Neural cell (in vitro differentiated cells): ENCODE results near the gene ZNF530. TPM values are rescaled to one million over a fixed set of nuclear protein-coding genes. Genes with fewer than 3 reads are reported as not detected.

Source experiments
- H2AFZ ChIP-seq: fragments of 200-600, 300-800 bp; sonication (generic), shearing (Covaris generic); 2 replicates; pipeline ENCODE4 v1.6.0; 2014; ENCODE audit warnings: low read depth, mild to moderate bottlenecking, antibody characterized with exemption, low read length, moderate library complexity
- H3F3A ChIP-seq: fragments of 200-600 bp; shearing (Covaris generic); 2 replicates; pipeline ENCODE4 v1.6.1; 2016; ENCODE audit warnings: mild to moderate bottlenecking, moderate library complexity, mixed read lengths, antibody characterized with exemption, low read length; ENCODE audit not compliant: insufficient read depth, poor library complexity, severe bottlenecking
- H3K27ac ChIP-seq: fragments of 200-600, 300-800 bp; sonication (generic), shearing (Covaris generic); 2 replicates; pipeline ENCODE4 v1.5.1; 2014; ENCODE audit warnings: mild to moderate bottlenecking, low read length, moderate library complexity
- H3K27me3 ChIP-seq: fragments of 300-800, 200-600 bp; sonication (generic), shearing (Covaris generic); 2 replicates; pipeline ENCODE4 v1.6.0; 2014; ENCODE audit warnings: mild to moderate bottlenecking, low read depth, low read length, moderate library complexity; ENCODE audit not compliant: insufficient read depth
- H3K36me3 ChIP-seq: fragments of 300-800, 200-600 bp; sonication (generic), shearing (Covaris generic); 2 replicates; pipeline ENCODE4 v1.5.1; 2014; ENCODE audit warnings: mild to moderate bottlenecking, antibody characterized with exemption, low read length, moderate library complexity; ENCODE audit not compliant: insufficient read depth
- H3K4me2 ChIP-seq: fragments of 300-800, 200-600 bp; sonication (generic), shearing (Covaris generic); 2 replicates; pipeline ENCODE4 v1.6.0; 2014; ENCODE audit warnings: mild to moderate bottlenecking, low read length
- H3K4me3 ChIP-seq: fragments of 300-800, 200-600 bp; sonication (generic), shearing (Covaris generic); 2 replicates; pipeline ENCODE4 v1.5.1; 2014; ENCODE audit warnings: mild to moderate bottlenecking, low read length, moderate library complexity
- H3K79me2 ChIP-seq: fragments of 200-600 bp; shearing (Covaris generic); replicated peaks from 2 replicates; pipeline ENCODE4 v1.6.0; 2014; ENCODE audit warnings: mild to moderate bottlenecking, low read length, moderate library complexity; ENCODE audit not compliant: insufficient read depth
- H3K9ac ChIP-seq: fragments of 300-800, 200-600 bp; sonication (generic), shearing (Covaris generic); 2 replicates; pipeline ENCODE4 v1.6.1; 2016; ENCODE audit warnings: mild to moderate bottlenecking, low read length, mixed read lengths
- H3K9me2 ChIP-seq: fragments of 200-600 bp; shearing (Covaris generic); 2 replicates; pipeline ENCODE4 v1.6.1; 2016; ENCODE audit warnings: mild to moderate bottlenecking, low read length, mixed read lengths; ENCODE audit not compliant: insufficient read depth
- H3K9me3 ChIP-seq: fragments of 200-600, 300-800 bp; sonication (generic), shearing (Covaris generic); 2 replicates; pipeline ENCODE4 v1.6.1; 2016; ENCODE audit warnings: mild to moderate bottlenecking, mixed run types, low read length, moderate library complexity, mixed read lengths
- H4K20me1 ChIP-seq: fragments of 200-600 bp; shearing (Covaris generic); 2 replicates; pipeline ENCODE4 v1.6.1; 2016; ENCODE audit warnings: mild to moderate bottlenecking, mixed run types; ENCODE audit not compliant: insufficient read depth
- CTCF ChIP-seq: fragments of 450-650 bp; IDR thresholded peaks from 2 replicates; pipeline ENCODE4 v1.5.1; 2014; ENCODE audit warnings: antibody characterized with exemption, mild to moderate bottlenecking, moderate library complexity; ENCODE audit not compliant: poor library complexity, severe bottlenecking
- EP300 ChIP-seq: fragments of 450-650 bp; conservative IDR thresholded peaks from 2 replicates; pipeline ENCODE4 v1.6.1; 2014; ENCODE audit warnings: antibody characterized with exemption, mild to moderate bottlenecking, moderate library complexity; ENCODE audit not compliant: poor library complexity, severe bottlenecking
- EZH2 ChIP-seq: fragments of 200-600, 300-800 bp; shearing (Covaris generic), sonication (generic); IDR thresholded peaks from 2 replicates; pipeline ENCODE4 v1.6.1; 2014; ENCODE audit warnings: antibody characterized with exemption, low read length, borderline replicate concordance, mild to moderate bottlenecking; ENCODE audit not compliant: insufficient read depth, poor library complexity, severe bottlenecking
- MXI1 ChIP-seq: fragments of 450-650 bp; conservative IDR thresholded peaks from 2 replicates; pipeline ENCODE4 v1.6.1; 2014; ENCODE audit warnings: antibody characterized with exemption, mild to moderate bottlenecking; ENCODE audit not compliant: poor library complexity, severe bottlenecking
- POLR2AphosphoS5 ChIP-seq: IDR thresholded peaks from 2 replicates; pipeline ENCODE4 v1.6.1; 2012
- RAD21 ChIP-seq: fragments of 450-650 bp; conservative IDR thresholded peaks from 2 replicates; pipeline ENCODE4 v1.6.1; 2014; ENCODE audit warnings: antibody characterized with exemption, mild to moderate bottlenecking, moderate library complexity
- REST ChIP-seq: IDR thresholded peaks from 2 replicates; pipeline ENCODE4 v1.6.1; 2012; ENCODE audit warnings: borderline replicate concordance
- SMC3 ChIP-seq: fragments of 450-650 bp; conservative IDR thresholded peaks from 2 replicates; pipeline ENCODE4 v1.6.1; 2014; ENCODE audit warnings: antibody characterized with exemption, mild to moderate bottlenecking, moderate library complexity; ENCODE audit not compliant: poor library complexity
- TAF1 ChIP-seq: IDR thresholded peaks from 2 replicates; pipeline ENCODE4 v1.6.1; 2012; ENCODE audit warnings: low read depth
- polyA minus RNA-seq: library from RNA; depleted of rRNA, polyadenylated mRNA; stranded (reverse); fragments of >200 nt; gene quantifications from 2 replicates; pipeline ENCODE4 v1.2.3, GENCODE V29; 2014
- polyA plus RNA-seq: library from polyadenylated mRNA; depleted of rRNA; stranded (reverse); fragments of >200 nt; gene quantifications from 2 replicates; pipeline ENCODE4 v1.2.3, GENCODE V29; 2014

Gene ZNF530
- 10.2 and 11.6 TPM in 2 replicates for polyA plus RNA-seq
- polyA minus RNA-seq, result 10.5 and 11.1 TPM in 2 replicates

GRCh38 chr19:57599761-57600383, at the start of gene ZNF530:
Gene ZNF530 (plus strand): TSS chr19:57599885. CDS start chr19:57604346, 4,461 bp downstream.
- Histone ChIP-seq H3K9me2 (no peaks in the 10 kb centered on the region), H3K4me2 (peak within 1 kb of the TSS; percentile 72), H3K9ac (peak within 1 kb of the TSS; percentile 72), H4K20me1 (no peaks in the 10 kb centered on the region), H2AFZ (peak within 1 kb of the TSS; percentile 88), H3F3A (no peaks in the 10 kb centered on the region), H3K27ac (no peak within 1 kb of the TSS), H3K4me3 (peak within 1 kb of the TSS; percentile 94), H3K27me3 (no peaks in the 10 kb centered on the region), H3K9me3 (no peaks in the 10 kb centered on the region), H3K36me3 (no peaks in the 10 kb centered on the region), H3K79me2 (peaks cover 5% of the 10 kb centered on the region)
- TF ChIP-seq EP300 (no peak), SMC3 (peak; percentile 56), RAD21 (peak; percentile 21), POLR2AphosphoS5 (peak; percentile 68), MXI1 (peak; percentile 82), REST (no peak), CTCF (no peak)

- Histone ChIP-seq H3K9me3 (peaks cover 13% of the 10 kb centered on the region), H2AFZ (no peak overlapping the region), H3K79me2 (no peaks in the 10 kb centered on the region), H3K36me3 (peaks cover 46% of the 10 kb centered on the region), H3K27ac (no peak overlapping the region), H3K27me3 (no peaks in the 10 kb centered on the region), H3F3A (no peaks in the 10 kb centered on the region), H3K4me3 (no peak overlapping the region), H3K9ac (no peak overlapping the region), H3K9me2 (no peaks in the 10 kb centered on the region), H4K20me1 (no peaks in the 10 kb centered on the region), H3K4me2 (no peak overlapping the region)
- no peak for TF ChIP-seq POLR2AphosphoS5
- TF ChIP-seq CTCF, result no peak
- TF ChIP-seq TAF1, result no peak
- no peak for TF ChIP-seq EZH2
- no peak for TF ChIP-seq MXI1
- TF ChIP-seq EP300, result no peak
- TF ChIP-seq SMC3, result no peak
- no peak for TF ChIP-seq REST
- no peak for TF ChIP-seq RAD21
Observed at GRCh38 chr19:57552432-57552831, 47.3 kb upstream of the ZNF530 start.
